GM19035 (cell line): ENCODE results near the gene GPRASP3.

ENCODE experiments used
- ATAC-seq: cut with Tn5 transposase; IDR thresholded peaks from one replicate; pipeline ENCODE4 v1.9.1; 2021; ENCODE audit not compliant: unreplicated experiment

GPRASP3 gene

DNA sequence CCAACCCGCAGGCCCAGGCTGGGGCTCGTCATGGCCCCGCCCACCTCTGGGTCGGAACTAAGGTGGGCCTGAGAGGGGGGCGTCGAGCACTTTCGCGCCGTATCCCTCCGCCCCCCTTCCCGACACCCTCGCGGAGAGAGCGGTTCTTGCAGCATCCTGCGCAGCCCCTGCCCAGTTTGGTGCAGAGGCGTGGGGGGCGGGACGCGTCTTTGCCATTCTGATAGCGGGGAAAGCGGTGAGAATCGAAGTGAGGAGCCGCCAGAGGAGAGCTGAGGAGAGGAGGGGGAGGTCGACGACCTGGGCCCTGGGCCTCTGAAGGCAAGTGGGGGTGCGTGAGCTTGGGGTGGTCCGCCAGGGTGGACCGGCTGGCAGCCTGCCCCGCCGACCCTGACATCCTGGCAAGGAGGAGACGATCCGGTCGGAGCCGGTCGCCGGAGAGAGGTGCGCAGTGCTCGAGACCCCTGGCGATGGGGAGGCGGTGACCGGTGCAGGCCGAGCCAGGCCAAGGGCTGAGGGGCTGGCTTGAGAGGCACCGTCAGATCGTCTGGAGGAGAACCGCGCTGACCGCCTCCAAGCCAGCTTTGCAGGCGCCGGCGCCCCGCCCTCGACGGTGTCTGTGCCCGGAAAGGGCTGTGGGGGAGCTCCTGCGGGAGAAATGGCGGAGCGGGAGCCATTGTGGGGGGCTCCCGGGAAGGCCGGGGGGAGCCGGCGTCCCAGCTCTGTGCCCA is 25.5 kb downstream of the GPRASP3 start:
- no peak for ATAC-seq

DNA sequence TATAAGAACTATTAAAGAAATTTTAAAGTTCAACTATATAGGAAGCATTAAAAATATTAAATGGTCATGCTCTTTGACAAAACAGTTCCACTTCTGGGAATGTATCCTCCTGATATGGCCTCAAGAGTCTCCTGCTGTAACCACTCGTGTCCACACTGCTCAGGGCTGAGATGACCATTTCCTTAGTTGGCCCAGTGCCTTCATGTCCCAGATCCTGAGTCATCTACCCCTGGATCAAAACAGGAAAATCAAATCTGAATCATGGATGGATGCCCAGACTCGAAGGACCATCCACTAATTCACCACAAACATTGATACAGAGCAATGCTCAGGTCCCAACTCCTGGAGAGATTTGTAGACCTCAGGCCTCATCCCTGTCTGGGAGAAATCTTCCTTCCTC is 44.7 kb downstream of the GPRASP3 start:
- ATAC-seq, result no peak

DNA sequence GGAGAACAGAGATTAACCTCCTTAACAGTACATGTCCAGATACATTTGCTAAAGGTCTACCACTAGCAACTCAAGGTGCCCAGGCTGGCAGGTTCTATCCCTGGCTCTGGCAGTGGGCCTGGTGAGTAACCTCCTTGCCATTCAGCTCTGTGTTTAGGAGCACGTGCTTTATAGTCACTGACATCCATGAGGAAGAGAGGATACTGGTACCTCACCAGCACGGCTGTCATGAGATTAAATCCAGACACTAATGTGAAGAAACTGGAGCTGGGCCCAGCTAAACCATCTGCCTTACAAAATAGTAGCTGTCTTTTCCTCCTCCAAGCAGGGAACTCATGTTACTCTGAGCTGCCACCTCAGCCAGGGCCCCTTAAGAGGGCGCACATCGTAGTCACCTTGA is 45.3 kb downstream of the GPRASP3 start:
- ATAC-seq, result no peak

DNA sequence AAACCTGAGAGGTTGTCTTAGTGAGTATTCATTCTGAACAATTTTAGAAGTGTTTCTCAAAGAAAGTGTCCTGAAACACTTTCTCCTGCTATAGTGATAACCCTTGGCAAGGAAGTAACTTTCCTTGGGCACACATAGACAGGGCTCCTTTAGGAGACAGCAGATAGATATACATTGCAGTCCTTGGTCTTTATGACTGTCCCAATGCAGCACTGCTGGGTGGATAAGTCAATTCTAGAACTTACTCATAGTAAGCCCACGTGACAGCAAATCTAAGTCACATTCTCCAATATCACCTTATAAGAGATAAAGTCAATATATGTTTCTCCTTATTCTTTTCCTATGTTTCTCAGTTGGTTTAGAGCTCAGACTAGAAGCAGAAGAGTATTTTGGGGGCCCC is 46.7 kb downstream of the GPRASP3 start:
- no peak for ATAC-seq

DNA sequence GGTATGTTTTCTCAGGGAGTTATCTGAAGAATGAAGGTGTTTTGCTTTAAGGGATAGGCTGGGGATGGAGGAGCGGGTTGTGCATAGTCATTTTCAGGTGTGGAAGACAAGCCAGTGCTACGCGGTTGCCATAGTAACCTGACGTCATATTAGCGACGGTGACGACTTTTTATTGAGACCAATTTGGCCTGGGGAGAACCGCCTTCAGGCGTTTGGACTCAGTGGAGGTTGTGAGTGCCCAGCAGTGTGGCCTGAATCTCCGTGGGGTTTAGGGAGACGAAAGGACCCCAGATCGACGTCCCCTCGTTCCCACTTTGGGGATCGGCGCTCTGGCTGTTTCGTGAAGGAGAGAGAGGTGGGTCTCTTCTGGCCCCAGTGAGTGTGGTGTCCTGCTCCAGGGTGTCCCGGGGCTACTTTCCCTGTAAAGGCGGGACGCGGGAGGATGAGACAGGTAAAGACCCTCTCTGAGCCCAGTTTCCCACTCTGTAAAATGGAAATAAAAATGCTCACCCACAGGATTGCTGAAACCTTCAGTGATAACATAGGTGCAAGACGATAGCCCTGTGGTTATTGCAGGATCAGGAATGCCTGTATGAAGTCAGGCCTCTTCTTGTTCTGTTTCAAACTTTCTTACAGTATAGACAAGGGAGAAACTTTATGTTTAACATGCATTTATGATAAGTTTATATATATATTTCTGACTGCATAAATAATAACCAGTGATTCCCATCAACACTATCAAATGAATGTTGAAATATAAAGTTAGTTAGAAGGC is 48.6 kb downstream of the GPRASP3 start:
- ATAC-seq, result peak; percentile 96
